Body of pancreas (tissue), 4 donors: ENCODE results near the gene DLGAP1.

Experiments
- CTCF ChIP-seq, 7 experiments: fragments of 450-650 bp in 4 of 7; fragments of 200-600 bp in 3 of 7; sonication (generic) in 3 of 7; IDR thresholded peaks; one replicate each; pipeline ENCODE4 v1.5.1; 2016 to 2019; ENCODE audit warnings: antibody characterized with exemption in 7 of 7
- POLR2A ChIP-seq, 3 donors: fragments of 450-650 bp; IDR thresholded peaks; one replicate each; pipeline ENCODE4 v1.6.1; 2016; ENCODE audit warnings: antibody characterized with exemption in 3 of 3, mild to moderate bottlenecking in 2 of 3

GRCh38 chr18:3879836-3880120 is 575.3 kb downstream of the DLGAP1 start:
- TF ChIP-seq POLR2A (IDR thresholded peaks at IDR 0.05) (no peak), CTCF (IDR thresholded peaks at IDR 0.05) (no peak)
